Retinal pigment epithelial cell (primary cell): ENCODE results near the gene GPR37L1.

Experiments used
- DNase-seq: peaks from one replicate; pipeline ENCODE4 v3.0.0-alpha.2; 2010; ENCODE audit warnings: low read depth
- H3K4me3 ChIP-seq: 2 replicates; pipeline ENCODE4 v1.5.1; 2011; ENCODE audit warnings: mild to moderate bottlenecking, low read length, control low read depth, moderate library complexity
- TF ChIP-seq, protein P1 (sequence below): conservative IDR thresholded peaks from 2 replicates; pipeline ENCODE4 v1.5.1; 2011; ENCODE audit warnings: low read depth, low read length, control low read depth, inconsistent platforms

The GPR37L1 gene

GRCh38 chr1:202084791-202085681, 37.7 kb upstream of the GPR37L1 start:
- H3K4me3 ChIP-seq: no peak overlapping the region
- TF ChIP-seq, protein P1, sequence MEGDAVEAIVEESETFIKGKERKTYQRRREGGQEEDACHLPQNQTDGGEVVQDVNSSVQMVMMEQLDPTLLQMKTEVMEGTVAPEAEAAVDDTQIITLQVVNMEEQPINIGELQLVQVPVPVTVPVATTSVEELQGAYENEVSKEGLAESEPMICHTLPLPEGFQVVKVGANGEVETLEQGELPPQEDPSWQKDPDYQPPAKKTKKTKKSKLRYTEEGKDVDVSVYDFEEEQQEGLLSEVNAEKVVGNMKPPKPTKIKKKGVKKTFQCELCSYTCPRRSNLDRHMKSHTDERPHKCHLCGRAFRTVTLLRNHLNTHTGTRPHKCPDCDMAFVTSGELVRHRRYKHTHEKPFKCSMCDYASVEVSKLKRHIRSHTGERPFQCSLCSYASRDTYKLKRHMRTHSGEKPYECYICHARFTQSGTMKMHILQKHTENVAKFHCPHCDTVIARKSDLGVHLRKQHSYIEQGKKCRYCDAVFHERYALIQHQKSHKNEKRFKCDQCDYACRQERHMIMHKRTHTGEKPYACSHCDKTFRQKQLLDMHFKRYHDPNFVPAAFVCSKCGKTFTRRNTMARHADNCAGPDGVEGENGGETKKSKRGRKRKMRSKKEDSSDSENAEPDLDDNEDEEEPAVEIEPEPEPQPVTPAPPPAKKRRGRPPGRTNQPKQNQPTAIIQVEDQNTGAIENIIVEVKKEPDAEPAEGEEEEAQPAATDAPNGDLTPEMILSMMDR: no peak
- peak; percentile 34 for DNase-seq

GRCh38 chr1:202085682-202086373, 36.9 kb upstream of the GPR37L1 start:
- no peak for DNase-seq
- H3K4me3 ChIP-seq: no peak overlapping the region
- TF ChIP-seq, protein P1: no peak

DNA sequence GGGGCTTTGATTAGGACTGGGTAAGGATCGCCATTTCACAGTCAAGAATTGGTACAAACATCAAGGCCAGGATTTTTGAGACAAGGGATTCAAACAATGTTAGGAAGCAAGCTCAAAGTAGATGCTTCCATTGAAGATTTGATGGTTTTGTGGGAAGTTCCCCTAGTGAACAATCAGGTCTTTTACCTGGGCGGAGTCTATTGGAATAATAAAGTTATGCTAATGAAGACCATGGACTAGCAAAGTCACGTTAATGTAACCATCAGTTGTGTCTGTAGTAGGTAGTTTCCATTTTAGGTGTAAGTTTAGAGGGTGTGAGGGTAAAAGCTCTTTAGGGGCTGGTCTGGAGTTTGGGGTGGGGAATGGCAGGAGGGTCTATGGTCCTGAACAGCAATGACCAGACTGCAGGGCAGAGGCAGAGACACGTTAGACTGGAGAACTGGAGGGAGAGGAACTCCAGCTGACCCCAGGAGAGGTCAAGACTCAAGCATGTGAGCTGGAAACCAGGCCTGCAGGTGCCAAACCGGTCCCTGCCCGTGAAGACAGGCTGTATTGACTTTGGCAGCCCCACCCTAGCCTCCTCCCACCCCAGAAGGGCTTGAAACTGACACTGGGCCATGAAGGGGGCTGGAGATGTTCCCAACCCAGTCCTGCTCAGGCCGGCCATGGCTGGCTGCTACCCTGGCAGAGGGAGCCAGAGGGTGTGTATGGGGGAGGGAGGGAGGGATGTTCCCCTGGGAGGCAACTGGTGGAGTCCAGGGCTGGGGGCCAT, 36.0 kb upstream of the GPR37L1 start:
- no peak overlapping the region for H3K4me3 ChIP-seq
- TF ChIP-seq, protein P1: no peak
- no peak for DNase-seq

GRCh38 chr1:202088206-202088605, 34.5 kb upstream of the GPR37L1 start:
- TF ChIP-seq, protein P1: no peak
- DNase-seq: no peak

DNA sequence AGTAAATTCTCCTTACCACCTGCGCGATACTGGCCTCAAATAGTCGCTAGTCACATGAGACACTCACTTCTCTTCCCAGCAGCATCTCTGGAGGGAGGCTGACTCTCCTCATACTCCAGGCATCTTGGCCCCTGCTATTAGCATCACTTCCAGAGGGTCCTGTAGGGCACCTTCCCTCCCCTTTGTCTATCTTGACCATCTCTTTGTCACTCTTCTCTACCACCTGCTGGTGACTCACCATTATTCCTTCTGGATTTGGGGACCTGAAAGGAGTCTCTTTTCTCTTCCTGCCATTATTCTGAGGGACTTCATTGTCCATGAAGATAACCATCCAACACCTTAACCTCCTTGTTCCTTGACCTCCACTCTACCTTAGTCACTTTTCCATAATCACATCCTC, 31.7 kb upstream of the GPR37L1 start:
- TF ChIP-seq, protein P1: no peak
- no peak overlapping the region for H3K4me3 ChIP-seq
- no peak for DNase-seq

More at GRCh38 chr1:202088206-202088605, 34.5 kb upstream of the GPR37L1 start:
- no peak overlapping the region for H3K4me3 ChIP-seq

GRCh38 chr1:202093858-202094257, 28.9 kb upstream of the GPR37L1 start:
- TF ChIP-seq, protein P1: no peak
- DNase-seq: no peak
- no peak overlapping the region for H3K4me3 ChIP-seq
